ENCODE data around the gene C1orf94. TPM values are rescaled to one million over a fixed set of nuclear protein-coding genes. Genes with fewer than 3 reads are reported as not detected.

The C1orf94 gene
- total and polyA plus RNA-seq, 10 of the 15 experiments (the other 5 are each of a cell fraction or from before 2014, with no cell fraction given): not detected

GRCh38 chr1:34186741-34187494, 10.2 kb downstream of the C1orf94 start:
- no peaks in the 10 kb centered on the region for H3K4me1 ChIP-seq (ENCODE audit: control insufficient read depth, insufficient read depth, low read length)
- H3K27me3 ChIP-seq (replicated peaks in 1 of 2; ENCODE audit: control insufficient read depth in 2 of 2, insufficient read depth in 2 of 2, low read length in 1 of 2): no peaks in the 10 kb centered on the region
- H3K4me3 ChIP-seq: no peak overlapping the region
- H4K20me1 ChIP-seq (ENCODE audit: control insufficient read depth, insufficient read depth): no peaks in the 10 kb centered on the region
- POLR2A ChIA-PET: no interaction called here
- intact Hi-C loops (cut with micrococcal nuclease; ENCODE audit: unreplicated experiment): no loop called here
- CTCF ChIA-PET: no interaction called here
- no peaks in the 10 kb centered on the region for H3K36me3 ChIP-seq (ENCODE audit: control insufficient read depth in 2 of 2, insufficient read depth in 2 of 2, low read length in 1 of 2)
- FAIRE-seq (no peak), ATAC-seq (no peak), DNase-seq (ENCODE audit: low read depth, low spot score) (no peak)
- no peak overlapping the region for H2AFZ ChIP-seq (ENCODE audit: control insufficient read depth, low read depth, low read length)
- BruUV-seq (replicated peaks): no TSS peak
- TF ChIP-seq BCLAF1 (IDR thresholded peaks at IDR 0.05): no peak
- TF ChIP-seq EZH2 (IDR thresholded peaks at IDR 0.05; ENCODE audit: borderline replicate concordance, control insufficient read depth, low read depth, low read length): no peak
- no peak for TF ChIP-seq USF1 (IDR thresholded peaks at IDR 0.05; ENCODE audit: borderline replicate concordance, extremely low read length, insufficient read depth, low read depth, low read length)
- no peak for TF ChIP-seq ZBTB11 (CRISPR knock-in tag; IDR thresholded peaks at IDR 0.05)
- TF ChIP-seq NFIC (IDR thresholded peaks at IDR 0.05; ENCODE audit: low read depth, low read length): no peak
- TF ChIP-seq SUPT20H (IDR thresholded peaks at IDR 0.05; ENCODE audit: borderline replicate concordance, control insufficient read depth, low read depth, low read length): no peak
- TF ChIP-seq SMARCA5 (IDR thresholded peaks at IDR 0.05): no peak
- no peak for TF ChIP-seq KAT2A (conservative IDR thresholded peaks at IDR 0.05; ENCODE audit: control insufficient read depth, low read depth, low read length)
- TF ChIP-seq MYB (IDR thresholded peaks at IDR 0.05; ENCODE audit: borderline replicate concordance, low read depth, low read length): no peak
- TF ChIP-seq JUND (IDR thresholded peaks at IDR 0.05; ENCODE audit: low read depth, low read length): no peak
- TF ChIP-seq ASH2L (IDR thresholded peaks at IDR 0.05; ENCODE audit: borderline replicate concordance, low read depth): no peak
- TF ChIP-seq RB1 (IDR thresholded peaks at IDR 0.05; ENCODE audit: borderline replicate concordance): no peak
- in situ Hi-C loops (cut with MboI): no loop called here
- 46% methylated on average over 12 of the region's 12 CpGs for WGBS (ENCODE audit: insufficient coverage, insufficient replicate concordance, low lambda C conversion rate, missing lambda C conversion rate)
- no peaks in the 10 kb centered on the region; the same call in 1 of the 3 replicates for H3K9me3 ChIP-seq (replicated peaks; ENCODE audit: control insufficient read depth, insufficient read depth, low read length)
- SMC1A ChIA-PET (ENCODE audit: uncharacterized antibody, unreplicated experiment): interaction anchor here (0.6 kb wide), 1 partner anchor 747 kb away, joined by 3 read pairs; no protein-coding TSS in a partner anchor
- no peak overlapping the region for H3K27ac ChIP-seq (ENCODE audit: control insufficient read depth, insufficient read depth)
- no peak overlapping the region for H3K9ac ChIP-seq (ENCODE audit: control insufficient read depth, insufficient read depth, low read length)
- no peaks in the 10 kb centered on the region for H3K79me2 ChIP-seq (ENCODE audit: control insufficient read depth, insufficient read depth, low read length)
- no peak overlapping the region for H3K4me2 ChIP-seq (ENCODE audit: control insufficient read depth, insufficient read depth)
- RAD21 ChIA-PET (ENCODE audit: unreplicated experiment): no interaction called here

All from GM12878 (cell line).